ENCODE data around the gene FADS6.

FADS6 gene

GRCh38 chr17:74848656-74849399 lies 44.6 kb downstream of the FADS6 start:
- Histone ChIP-seq H3K79me2 (no peaks in the 10 kb centered on the region), H3K4me3 (ENCODE audit: low read depth, low read length) (no peak overlapping the region), H3K27ac (no peak overlapping the region), H3K9me3 (ENCODE audit: control insufficient read depth, low read length) (no peaks in the 10 kb centered on the region), H3K36me3 (ENCODE audit: control insufficient read depth, insufficient read depth, low read length) (no peaks in the 10 kb centered on the region), H3K9ac (no peak overlapping the region), H2AFZ (no peak overlapping the region), H3K4me2 (ENCODE audit: low read length) (no peak overlapping the region), H3K27me3 (ENCODE audit: control insufficient read depth, insufficient read depth, low read length) (no peaks in the 10 kb centered on the region), H3K4me1 (no peaks in the 10 kb centered on the region)
- TF ChIP-seq, protein P1, sequence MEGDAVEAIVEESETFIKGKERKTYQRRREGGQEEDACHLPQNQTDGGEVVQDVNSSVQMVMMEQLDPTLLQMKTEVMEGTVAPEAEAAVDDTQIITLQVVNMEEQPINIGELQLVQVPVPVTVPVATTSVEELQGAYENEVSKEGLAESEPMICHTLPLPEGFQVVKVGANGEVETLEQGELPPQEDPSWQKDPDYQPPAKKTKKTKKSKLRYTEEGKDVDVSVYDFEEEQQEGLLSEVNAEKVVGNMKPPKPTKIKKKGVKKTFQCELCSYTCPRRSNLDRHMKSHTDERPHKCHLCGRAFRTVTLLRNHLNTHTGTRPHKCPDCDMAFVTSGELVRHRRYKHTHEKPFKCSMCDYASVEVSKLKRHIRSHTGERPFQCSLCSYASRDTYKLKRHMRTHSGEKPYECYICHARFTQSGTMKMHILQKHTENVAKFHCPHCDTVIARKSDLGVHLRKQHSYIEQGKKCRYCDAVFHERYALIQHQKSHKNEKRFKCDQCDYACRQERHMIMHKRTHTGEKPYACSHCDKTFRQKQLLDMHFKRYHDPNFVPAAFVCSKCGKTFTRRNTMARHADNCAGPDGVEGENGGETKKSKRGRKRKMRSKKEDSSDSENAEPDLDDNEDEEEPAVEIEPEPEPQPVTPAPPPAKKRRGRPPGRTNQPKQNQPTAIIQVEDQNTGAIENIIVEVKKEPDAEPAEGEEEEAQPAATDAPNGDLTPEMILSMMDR (IDR thresholded peaks at IDR 0.05) = no peak

GRCh38 chr17:74846621-74847020 lies 46.8 kb downstream of the FADS6 start:
- no peak overlapping the region for H3K4me2 ChIP-seq (ENCODE audit: low read length)
- TF ChIP-seq, protein P1 (IDR thresholded peaks at IDR 0.05) = no peak
- no peak overlapping the region for H3K27ac ChIP-seq
- no peak overlapping the region for H3K4me3 ChIP-seq (ENCODE audit: low read depth, low read length)
- H3K9ac ChIP-seq = no peak overlapping the region
- no peaks in the 10 kb centered on the region for H3K9me3 ChIP-seq (ENCODE audit: control insufficient read depth, low read length)
- H3K36me3 ChIP-seq (ENCODE audit: control insufficient read depth, insufficient read depth, low read length) = no peaks in the 10 kb centered on the region
- no peak overlapping the region for H2AFZ ChIP-seq
- no peaks in the 10 kb centered on the region for H3K27me3 ChIP-seq (ENCODE audit: control insufficient read depth, insufficient read depth, low read length)
- no peaks in the 10 kb centered on the region for H3K4me1 ChIP-seq
- H3K79me2 ChIP-seq = no peaks in the 10 kb centered on the region

- Histone ChIP-seq H3K27ac (no peak overlapping the region), H3K4me2 (ENCODE audit: low read length) (no peak overlapping the region), H3K36me3 (ENCODE audit: control insufficient read depth, insufficient read depth, low read length) (no peaks in the 10 kb centered on the region), H3K9me3 (ENCODE audit: control insufficient read depth, low read length) (no peaks in the 10 kb centered on the region), H2AFZ (no peak overlapping the region), H3K9ac (no peak overlapping the region), H3K4me1 (no peaks in the 10 kb centered on the region), H3K4me3 (ENCODE audit: low read depth, low read length) (no peak overlapping the region), H3K27me3 (ENCODE audit: control insufficient read depth, insufficient read depth, low read length) (no peaks in the 10 kb centered on the region), H3K79me2 (no peaks in the 10 kb centered on the region)
- TF ChIP-seq, protein P1 (IDR thresholded peaks at IDR 0.05) = no peak
Observed at GRCh38 chr17:74843352-74843627, 50.1 kb downstream of the FADS6 start.

DNA sequence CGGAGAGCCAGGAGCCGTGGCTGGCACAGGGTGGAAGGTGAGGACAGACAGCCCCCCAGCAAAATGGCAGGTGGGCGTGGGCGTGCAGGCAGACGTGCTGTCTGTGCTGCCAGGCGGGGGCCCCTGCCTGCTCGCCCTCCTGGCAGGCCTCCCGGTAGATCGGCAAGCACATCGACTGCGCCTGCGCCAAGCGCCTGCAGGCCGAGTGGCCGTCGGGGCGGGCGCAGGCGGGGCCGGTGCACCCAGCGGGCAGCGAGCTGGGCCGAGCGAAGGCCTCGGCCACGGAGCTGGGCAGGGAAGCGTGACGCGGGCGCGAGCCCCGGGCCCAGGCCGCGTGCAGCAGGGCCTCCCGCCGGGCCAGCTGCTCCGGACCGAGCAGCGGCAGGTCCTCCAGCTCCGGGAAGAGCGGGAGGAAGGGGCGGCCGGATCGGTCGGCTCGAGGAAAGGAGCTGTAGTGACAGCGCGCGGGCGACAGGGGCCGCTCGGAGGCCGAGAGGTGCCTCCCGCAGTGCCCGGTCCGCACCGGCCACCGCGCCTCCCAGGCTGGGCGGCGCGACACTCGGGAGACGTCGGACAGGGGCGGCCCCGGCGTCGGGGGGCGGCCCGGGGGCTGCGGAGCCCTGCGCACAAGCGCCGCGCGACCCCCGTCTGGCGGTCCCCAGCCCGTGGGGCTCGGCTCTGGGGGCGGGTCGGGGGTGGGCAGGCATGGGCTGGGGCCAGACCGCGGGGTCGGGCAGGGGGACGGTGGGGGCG lies 50.7 kb downstream of the FADS6 start:
- H3K27ac ChIP-seq = no peak overlapping the region
- TF ChIP-seq, protein P1 (IDR thresholded peaks at IDR 0.05) = peak; percentile 42
- H3K4me3 ChIP-seq (ENCODE audit: low read depth, low read length) = peak overlapping the region; percentile 16

More for the DNA sequence above, 50.7 kb downstream of the FADS6 start:
- Histone ChIP-seq H3K4me2 (ENCODE audit: low read length) (peak overlapping the region; percentile 59), H3K79me2 (no peaks in the 10 kb centered on the region), H3K36me3 (ENCODE audit: control insufficient read depth, insufficient read depth, low read length) (no peaks in the 10 kb centered on the region), H3K9me3 (ENCODE audit: control insufficient read depth, low read length) (no peaks in the 10 kb centered on the region), H3K9ac (no peak overlapping the region), H3K27me3 (ENCODE audit: control insufficient read depth, insufficient read depth, low read length) (no peaks in the 10 kb centered on the region), H3K4me1 (no peaks in the 10 kb centered on the region), H2AFZ (peak overlapping the region; percentile 50)
